OCI-LY7 (cell line): Measurements from ENCODE around the gene COG7.
A peak's percentile ranks its signal among the peaks of the same experiment; 100 is the strongest.

ENCODE experiments used
- CTCF ChIP-seq: fragments of 200-600 bp; sonication (generic); conservative IDR thresholded peaks from 2 replicates; pipeline ENCODE4 v1.5.1; 2014; ENCODE audit warnings: mild to moderate bottlenecking, antibody characterized with exemption, low read length, moderate library complexity, mixed read lengths
- EZH2phosphoT487 ChIP-seq: fragments of 200-600 bp; sonication (generic); IDR thresholded peaks from 2 replicates; pipeline ENCODE4 v1.6.1; 2018; ENCODE audit warnings: low read depth, borderline replicate concordance, mild to moderate bottlenecking, mixed run types, antibody characterized with exemption, low read length, moderate library complexity, mixed read lengths

DNA sequence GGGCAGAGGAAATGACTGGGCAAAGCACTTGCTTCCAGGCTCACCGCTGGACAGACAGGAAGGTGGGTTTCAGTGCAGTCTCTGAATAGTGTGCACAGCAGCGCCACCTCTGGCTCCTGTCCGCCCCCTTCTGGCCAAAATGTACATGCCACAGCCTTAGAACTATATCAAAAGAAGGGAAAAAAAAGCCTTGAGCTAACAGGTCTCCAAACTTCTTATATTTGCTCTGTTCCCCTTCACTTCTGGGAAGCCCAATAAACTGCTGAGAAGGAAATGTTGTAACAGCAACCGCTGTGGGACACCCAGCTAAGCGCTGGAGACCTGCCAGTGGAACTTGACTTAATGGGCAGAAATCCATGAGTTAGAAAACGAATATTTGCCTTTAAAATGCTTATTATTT is 17.5 kb downstream of the COG7 start:
- TF ChIP-seq CTCF = peak; percentile 99
- TF ChIP-seq EZH2phosphoT487 = no peak
